IPS-20b (cell line): ENCODE data around the gene SERPINB5.

ENCODE experiments used
- H3K27ac ChIP-seq: one replicate; pipeline ENCODE4 v1.5.1; 2013; ENCODE audit warnings: low read length
- H3K27me3 ChIP-seq: 2 replicates; pipeline ENCODE4 v1.6.1; 2013; ENCODE audit warnings: mild to moderate bottlenecking, low read length, inconsistent platforms; ENCODE audit not compliant: insufficient read depth
- H3K36me3 ChIP-seq: 2 replicates; pipeline ENCODE4 v1.6.1; 2013; ENCODE audit warnings: low read depth, mild to moderate bottlenecking, inconsistent platforms, low read length, moderate library complexity; ENCODE audit not compliant: insufficient read depth
- H3K4me1 ChIP-seq: 2 replicates; pipeline ENCODE4 v1.6.1; 2013; ENCODE audit warnings: mild to moderate bottlenecking, control low read depth, inconsistent platforms, low read length, moderate library complexity; ENCODE audit not compliant: insufficient read depth
- H3K4me3 ChIP-seq: 2 replicates; pipeline ENCODE4 v1.5.1; 2013; ENCODE audit warnings: mild to moderate bottlenecking, low read length, inconsistent platforms
- H3K9ac ChIP-seq: 2 replicates; pipeline ENCODE4 v1.6.1; 2013; ENCODE audit warnings: low read depth, mild to moderate bottlenecking, inconsistent platforms, low read length, moderate library complexity
- H3K9me3 ChIP-seq: 2 replicates; pipeline ENCODE4 v1.6.1; 2013; ENCODE audit warnings: mild to moderate bottlenecking, low read depth, low read length, inconsistent platforms; ENCODE audit not compliant: insufficient read depth

Gene SERPINB5

DNA sequence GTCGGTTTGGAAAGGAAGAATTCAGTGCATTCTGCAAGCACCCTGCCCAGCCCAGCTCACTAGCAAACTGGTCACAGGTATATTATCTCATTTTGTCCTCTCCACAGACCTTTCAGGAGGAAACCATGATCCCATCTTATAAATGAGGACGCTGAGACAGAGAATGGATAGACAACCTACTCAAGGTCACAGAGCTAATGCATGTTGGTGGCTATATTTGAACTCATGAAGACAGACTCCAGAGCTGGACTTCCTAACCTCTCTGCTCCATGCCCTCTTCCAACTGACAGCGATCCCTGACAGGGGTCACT lies 29.5 kb downstream of the SERPINB5 start:
- no peak overlapping the region for H3K9ac ChIP-seq
- H3K4me3 ChIP-seq: no peak overlapping the region
- no peaks in the 10 kb centered on the region for H3K27me3 ChIP-seq
- no peaks in the 10 kb centered on the region for H3K4me1 ChIP-seq
- H3K27ac ChIP-seq: no peak overlapping the region
- H3K36me3 ChIP-seq: no peaks in the 10 kb centered on the region
- H3K9me3 ChIP-seq: no peaks in the 10 kb centered on the region

GRCh38 chr18:63508596-63508995 lies 31.8 kb downstream of the SERPINB5 start:
- no peak overlapping the region for H3K4me3 ChIP-seq

DNA sequence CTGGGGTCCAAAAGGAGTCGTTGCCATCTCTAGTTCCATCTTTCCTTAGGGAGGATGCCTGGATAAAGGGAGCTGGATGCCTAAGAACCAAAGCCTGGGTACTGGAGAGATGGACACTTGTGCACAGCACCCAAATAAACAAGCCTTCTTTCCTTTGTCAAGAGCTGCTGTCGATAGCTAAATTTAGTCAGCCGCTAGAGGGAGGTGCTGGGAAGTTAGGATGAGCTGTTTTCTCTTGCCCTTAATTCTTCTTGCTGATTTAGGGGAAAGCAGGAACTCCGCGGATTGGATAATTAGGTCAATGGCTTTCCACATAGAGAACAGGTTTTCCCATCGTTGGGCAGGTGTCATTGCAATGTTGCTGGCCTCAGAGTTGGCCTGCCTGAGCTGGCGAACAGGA lies 34.5 kb downstream of the SERPINB5 start:
- peaks cover 27% of the 10 kb centered on the region; the same call in 1 of the 2 replicates for H3K4me1 ChIP-seq
- H3K27me3 ChIP-seq: no peaks in the 10 kb centered on the region
- peak overlapping the region; percentile 4; the same call in 1 of the 2 replicates for H3K4me3 ChIP-seq
- no peak overlapping the region for H3K9ac ChIP-seq
- no peaks in the 10 kb centered on the region for H3K9me3 ChIP-seq
- H3K36me3 ChIP-seq: no peaks in the 10 kb centered on the region
- no peak overlapping the region for H3K27ac ChIP-seq

More at GRCh38 chr18:63508596-63508995, 31.8 kb downstream of the SERPINB5 start:
- no peak overlapping the region for H3K9ac ChIP-seq
- no peaks in the 10 kb centered on the region for H3K9me3 ChIP-seq
- no peaks in the 10 kb centered on the region for H3K36me3 ChIP-seq
- no peak overlapping the region for H3K27ac ChIP-seq
- peaks cover 10% of the 10 kb centered on the region; the same call in 1 of the 2 replicates for H3K4me1 ChIP-seq
- H3K27me3 ChIP-seq: no peaks in the 10 kb centered on the region

DNA sequence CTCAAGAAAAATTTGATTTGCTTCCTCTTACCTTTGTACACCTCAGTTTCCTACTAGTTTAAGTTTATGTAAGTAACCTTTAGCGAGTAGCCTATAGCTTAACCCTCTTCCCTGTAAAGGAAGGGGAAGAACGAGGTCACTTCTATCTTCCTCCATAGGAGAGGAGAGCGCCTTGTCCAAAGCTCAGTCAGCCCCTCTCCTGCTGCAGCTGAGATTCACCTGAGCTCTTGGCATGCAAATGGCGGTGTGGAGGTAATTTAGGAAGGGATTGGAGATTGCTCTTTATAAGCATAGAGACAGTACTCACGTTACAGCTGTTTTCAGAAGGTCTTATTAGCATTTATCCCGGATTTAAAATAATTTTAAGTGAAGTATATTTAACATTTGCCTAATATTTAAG lies 37.6 kb downstream of the SERPINB5 start:
- peaks cover 27% of the 10 kb centered on the region; the same call in 1 of the 2 replicates for H3K4me1 ChIP-seq
- no peaks in the 10 kb centered on the region for H3K36me3 ChIP-seq
- H3K4me3 ChIP-seq: peak overlapping the region; percentile 29; the same call in 1 of the 2 replicates
- no peak overlapping the region for H3K27ac ChIP-seq
- peak overlapping the region; percentile 29; the same call in 1 of the 2 replicates for H3K9ac ChIP-seq
- H3K9me3 ChIP-seq: no peaks in the 10 kb centered on the region
- no peaks in the 10 kb centered on the region for H3K27me3 ChIP-seq

GRCh38 chr18:63514888-63515678 lies 38.3 kb downstream of the SERPINB5 start:
- H3K4me3 ChIP-seq: no peak overlapping the region; the same call in 1 of the 2 replicates
- peaks cover 27% of the 10 kb centered on the region; the same call in 1 of the 2 replicates for H3K4me1 ChIP-seq

DNA sequence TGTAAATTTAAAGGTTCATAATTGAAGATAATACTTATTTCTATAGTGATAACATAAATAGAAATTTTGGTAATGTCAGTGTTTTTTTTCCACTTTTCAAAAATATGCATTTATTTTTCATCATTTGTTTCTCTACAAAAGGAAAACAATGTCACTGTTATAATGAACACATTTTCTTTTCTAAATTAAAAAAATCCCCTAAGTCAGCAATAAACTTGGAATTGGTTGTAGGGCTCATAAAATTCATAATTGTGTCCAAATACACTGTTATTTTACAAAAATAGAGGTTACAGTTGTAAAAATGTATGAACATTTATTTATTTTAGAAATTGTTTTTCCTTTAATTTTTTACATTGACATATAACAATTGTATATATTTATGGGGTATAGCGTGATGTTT lies 39.0 kb downstream of the SERPINB5 start:
- H3K9me3 ChIP-seq: no peaks in the 10 kb centered on the region
- H3K36me3 ChIP-seq: no peaks in the 10 kb centered on the region
- no peak overlapping the region for H3K27ac ChIP-seq
- peaks cover 27% of the 10 kb centered on the region; the same call in 1 of the 2 replicates for H3K4me1 ChIP-seq
- no peaks in the 10 kb centered on the region for H3K27me3 ChIP-seq
- no peak overlapping the region for H3K4me3 ChIP-seq
- no peak overlapping the region for H3K9ac ChIP-seq

More at GRCh38 chr18:63514888-63515678, 38.3 kb downstream of the SERPINB5 start:
- Histone ChIP-seq H3K9me3 (no peaks in the 10 kb centered on the region), H3K36me3 (no peaks in the 10 kb centered on the region), H3K27ac (no peak overlapping the region), H3K27me3 (no peaks in the 10 kb centered on the region), H3K9ac (peak overlapping the region; percentile 29; the same call in 1 of the 2 replicates)

GRCh38 chr18:63518178-63519012 lies 41.6 kb downstream of the SERPINB5 start:
- Histone ChIP-seq H3K27ac (no peak overlapping the region), H3K9me3 (no peaks in the 10 kb centered on the region), H3K4me1 (peaks cover 22% of the 10 kb centered on the region; the same call in 1 of the 2 replicates), H3K27me3 (no peaks in the 10 kb centered on the region), H3K36me3 (no peaks in the 10 kb centered on the region), H3K4me3 (no peak overlapping the region), H3K9ac (no peak overlapping the region)

GRCh38 chr18:63520053-63520685 lies 43.4 kb downstream of the SERPINB5 start:
- H3K9me3 ChIP-seq: no peaks in the 10 kb centered on the region
- no peak overlapping the region for H3K4me3 ChIP-seq
- peaks cover 11% of the 10 kb centered on the region; the same call in 1 of the 2 replicates for H3K4me1 ChIP-seq
- no peaks in the 10 kb centered on the region for H3K36me3 ChIP-seq
- H3K27me3 ChIP-seq: no peaks in the 10 kb centered on the region
- no peak overlapping the region for H3K9ac ChIP-seq
- no peak overlapping the region for H3K27ac ChIP-seq

DNA sequence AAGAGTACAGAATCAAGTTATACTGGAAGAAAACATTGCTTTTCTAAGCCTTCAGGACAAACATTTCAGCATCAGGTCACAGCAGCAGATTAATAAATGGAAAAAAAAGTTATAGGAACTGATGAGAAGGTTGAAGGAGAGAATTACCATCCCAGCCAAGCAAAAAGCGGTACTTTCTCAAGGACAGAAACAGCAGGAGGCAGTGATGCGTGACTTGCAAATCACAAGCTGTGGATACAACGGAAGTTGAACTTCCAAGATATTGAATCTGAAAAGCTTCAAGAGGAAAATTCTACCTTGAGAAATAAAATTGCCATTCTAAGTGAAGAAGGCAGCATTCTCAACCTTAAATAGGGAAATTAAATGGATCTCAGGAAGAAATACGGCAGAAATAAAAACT lies 46.9 kb downstream of the SERPINB5 start:
- Histone ChIP-seq H3K9ac (no peak overlapping the region), H3K4me3 (no peak overlapping the region), H3K27me3 (no peaks in the 10 kb centered on the region)

DNA sequence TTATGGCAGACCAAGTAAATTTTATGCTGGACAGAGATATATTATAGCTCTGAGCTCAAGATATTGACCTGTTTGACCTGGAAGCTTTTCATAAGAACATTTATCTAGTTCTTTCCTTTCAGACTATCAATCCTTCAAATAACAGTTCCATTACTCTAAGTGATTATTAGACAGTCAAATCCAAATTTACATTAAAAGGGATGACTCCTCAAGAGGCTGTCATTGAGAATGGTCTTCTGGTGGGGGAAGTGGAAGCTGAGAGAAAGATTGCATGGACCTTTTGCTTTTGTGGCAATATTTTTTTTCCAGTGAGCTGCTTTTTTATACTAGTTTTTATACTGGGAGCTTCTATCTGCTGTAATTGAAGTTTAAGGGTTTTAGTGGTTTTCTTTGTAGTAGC lies 50.5 kb downstream of the SERPINB5 start:
- H3K27ac ChIP-seq: no peak overlapping the region
- H3K4me3 ChIP-seq: no peak overlapping the region
- no peaks in the 10 kb centered on the region for H3K36me3 ChIP-seq
- no peaks in the 10 kb centered on the region for H3K9me3 ChIP-seq
- H3K4me1 ChIP-seq: peaks cover 9% of the 10 kb centered on the region; the same call in 1 of the 2 replicates
- no peaks in the 10 kb centered on the region for H3K27me3 ChIP-seq
- no peak overlapping the region for H3K9ac ChIP-seq

More for the DNA sequence above, 46.9 kb downstream of the SERPINB5 start:
- no peak overlapping the region for H3K27ac ChIP-seq
- no peaks in the 10 kb centered on the region for H3K36me3 ChIP-seq
- peaks cover 9% of the 10 kb centered on the region; the same call in 1 of the 2 replicates for H3K4me1 ChIP-seq
- H3K9me3 ChIP-seq: no peaks in the 10 kb centered on the region

DNA sequence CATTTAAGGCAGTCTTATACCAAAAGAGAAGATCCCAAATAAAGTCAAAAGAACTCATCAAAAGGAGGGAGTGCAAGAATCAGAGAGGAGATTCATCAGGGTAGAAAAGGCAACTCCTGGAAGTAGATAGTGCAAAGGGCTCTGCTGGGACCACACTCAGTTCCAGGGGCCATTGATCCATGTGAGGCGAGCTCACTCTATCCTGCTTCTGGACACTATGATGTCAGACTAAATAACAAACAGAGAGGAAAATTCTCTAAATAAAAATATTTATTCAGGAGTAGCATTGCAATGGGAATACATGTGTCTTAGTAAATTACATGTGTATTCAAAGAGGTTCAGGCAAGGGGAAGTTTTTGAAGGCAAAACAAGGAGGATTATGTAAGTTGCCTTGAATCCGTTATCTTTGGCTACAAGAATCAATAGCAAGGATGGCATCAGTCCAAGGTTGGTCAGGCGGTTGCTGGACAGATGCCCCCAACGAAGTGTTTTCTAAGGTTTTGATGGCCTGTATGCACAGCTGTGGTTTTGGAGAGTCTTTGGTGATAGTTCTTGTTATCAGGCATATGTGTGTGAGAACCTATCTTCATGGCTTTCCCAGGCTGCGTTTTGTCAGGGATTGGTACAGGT lies 52.2 kb downstream of the SERPINB5 start:
- H3K4me1 ChIP-seq: peaks cover under 1% of the 10 kb centered on the region; the same call in 1 of the 2 replicates
- H3K36me3 ChIP-seq: no peaks in the 10 kb centered on the region
- no peaks in the 10 kb centered on the region for H3K9me3 ChIP-seq
- H3K27ac ChIP-seq: no peak overlapping the region
- no peak overlapping the region for H3K9ac ChIP-seq
- H3K4me3 ChIP-seq: no peak overlapping the region
- no peaks in the 10 kb centered on the region for H3K27me3 ChIP-seq
